D721Med (cell line): ENCODE data around the gene LMBRD1.

Experiments used
- DNase-seq: peaks from one replicate; pipeline ENCODE4 v3.0.0; 2011; ENCODE audit warnings: low spot score; ENCODE audit not compliant: insufficient read length
- FAIRE-seq: peaks from 2 replicates; lab custom pipeline; 2011; peaks lifted over from hg19 to GRCh38; lab: Jason Lieb, UNC
- CTCF ChIP-seq: IDR thresholded peaks from 2 replicates; pipeline ENCODE4 v1.5.1; 2012; ENCODE audit warnings: mild to moderate bottlenecking, control low read depth; ENCODE audit not compliant: insufficient read depth; ENCODE audit errors: missing control alignments

The LMBRD1 gene

DNA sequence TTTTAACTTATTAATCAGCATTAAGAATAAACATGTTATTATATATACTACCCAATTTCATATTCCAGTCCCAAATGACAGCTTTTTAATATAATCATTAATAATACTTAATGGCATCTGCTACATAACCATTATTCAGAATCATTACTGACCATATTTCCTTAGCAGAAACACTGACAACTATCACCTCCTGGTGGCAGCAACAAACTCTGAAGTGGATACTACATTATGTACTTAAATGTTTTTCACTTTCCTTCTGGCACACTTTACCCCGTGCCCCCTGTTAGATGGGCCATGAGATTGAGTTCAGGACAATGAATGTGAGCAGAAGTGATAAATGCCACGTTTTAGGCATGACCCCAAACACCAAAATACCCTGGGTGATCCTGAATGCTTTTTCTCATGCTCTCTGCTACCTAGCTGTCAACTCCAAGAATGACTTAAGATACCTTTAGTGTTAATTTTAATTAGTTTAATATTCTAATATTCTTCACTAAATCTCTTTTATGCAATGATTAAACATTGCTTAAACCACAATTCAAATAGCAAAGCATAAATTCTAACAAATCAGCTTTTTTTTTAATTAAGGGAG is 77.1 kb downstream of the LMBRD1 start:
- peak; percentile 39 for TF ChIP-seq CTCF
- DNase-seq (no peak), FAIRE-seq (no peak)

GRCh38 chr6:69706724-69707123 is 90.1 kb downstream of the LMBRD1 start:
- no peak for TF ChIP-seq CTCF
- DNase-seq (no peak), FAIRE-seq (no peak)

DNA sequence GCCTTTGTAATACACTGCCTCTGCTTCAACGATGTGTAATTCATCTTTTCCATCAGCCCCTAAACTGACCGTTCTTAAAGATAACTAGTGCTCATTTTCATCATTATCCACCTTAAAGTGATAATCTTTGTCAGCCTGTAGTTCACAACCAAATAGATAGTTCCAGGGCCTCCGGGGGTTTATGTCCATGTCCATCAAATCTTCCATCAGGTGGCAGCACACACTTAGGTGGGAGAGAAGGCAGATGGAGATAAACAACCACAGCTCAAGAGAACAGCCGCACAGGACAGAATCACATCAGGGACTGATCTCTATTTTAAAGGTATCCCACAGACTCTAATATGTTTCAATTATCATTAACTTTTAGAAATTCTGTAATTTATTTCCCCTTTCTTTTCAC is 90.9 kb downstream of the LMBRD1 start:
- DNase-seq (no peak), FAIRE-seq (no peak)
- TF ChIP-seq CTCF, result no peak

- FAIRE-seq, result no peak
- no peak for DNase-seq
- no peak for TF ChIP-seq CTCF
Measured at GRCh38 chr6:69704916-69705315, 91.9 kb downstream of the LMBRD1 start.

DNA sequence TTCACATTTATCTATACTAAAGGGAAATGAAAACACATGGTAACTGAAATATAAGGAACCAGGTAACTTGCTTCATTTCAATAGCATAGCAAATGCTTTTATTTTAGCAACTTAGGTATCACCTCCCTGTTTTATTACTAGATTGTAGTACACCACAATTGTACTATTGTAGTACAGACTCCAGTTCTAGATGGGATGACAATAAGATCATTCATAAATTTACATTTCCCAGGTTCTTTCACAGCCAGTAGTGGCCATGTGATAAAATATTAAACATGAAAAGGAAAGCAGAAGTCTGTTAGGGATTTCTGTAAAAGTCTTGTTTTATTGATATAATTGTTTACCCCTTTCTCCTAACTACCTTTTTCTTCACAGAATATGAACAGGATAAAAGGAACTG is 97.2 kb downstream of the LMBRD1 start:
- DNase-seq (no peak), FAIRE-seq (no peak)
- TF ChIP-seq CTCF, result no peak

DNA sequence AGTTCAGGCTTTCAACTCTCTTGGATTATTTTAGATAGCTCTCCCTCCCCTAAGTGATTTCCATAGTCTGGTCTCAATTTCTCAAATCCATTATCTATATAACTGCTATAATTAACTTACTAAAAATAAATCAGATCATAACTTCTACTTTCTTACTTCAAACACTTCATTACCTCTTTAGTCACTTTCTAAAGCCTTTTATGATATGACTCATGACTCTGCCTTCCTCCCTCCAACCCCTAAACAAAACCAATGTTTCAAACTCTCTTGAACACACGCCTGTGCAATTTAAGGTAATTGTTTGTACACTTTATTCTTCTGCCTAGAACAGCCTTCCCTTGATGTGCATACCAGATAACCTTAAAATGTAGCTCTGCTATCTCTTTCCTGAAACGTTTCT is 100.5 kb downstream of the LMBRD1 start:
- DNase-seq (no peak), FAIRE-seq (no peak)
- no peak for TF ChIP-seq CTCF

- no peak for TF ChIP-seq CTCF
- DNase-seq (no peak), FAIRE-seq (no peak)
Measured at GRCh38 chr6:69693762-69694161, 103.0 kb downstream of the LMBRD1 start.
